Neural progenitor cell (in vitro differentiated cells): ENCODE data around the gene SH3PXD2B. TPM values are rescaled to one million over a fixed set of nuclear protein-coding genes. Genes with fewer than 3 reads are reported as not detected.
"Not testable (repeated sequence)": the region's sequence is repeated elsewhere in the genome, so short reads cannot be mapped to it uniquely, and the experiment has no call there.

ENCODE experiments used
- DNase-seq: peaks from one replicate; pipeline ENCODE4 v3.0.0-alpha.2; 2016; ENCODE audit warnings: low spot score
- H2AFZ ChIP-seq: fragments of 200-600 bp; sonication (generic); replicated peaks from 2 replicates; pipeline ENCODE4 v1.6.1; 2016; ENCODE audit warnings: antibody characterized with exemption
- H3F3A ChIP-seq: fragments of 200-600 bp; sonication (generic); 2 replicates; pipeline ENCODE4 v1.6.1; 2016; ENCODE audit warnings: antibody characterized with exemption, low read depth
- H3K27ac ChIP-seq: fragments of 200-600 bp; sonication (generic); 2 replicates; pipeline ENCODE4 v1.5.1; 2016; ENCODE audit warnings: mild to moderate bottlenecking
- H3K27me3 ChIP-seq: fragments of 200-600 bp; sonication (generic); 2 replicates; pipeline ENCODE4 v1.6.1; 2016; ENCODE audit warnings: mild to moderate bottlenecking, moderate library complexity
- H3K36me3 ChIP-seq: fragments of 200-600 bp; sonication (generic); 2 replicates; pipeline ENCODE4 v1.5.1; 2016
- H3K4me1 ChIP-seq: fragments of 200-600 bp; sonication (generic); 2 replicates; pipeline ENCODE4 v1.6.1; 2016; ENCODE audit warnings: mixed run types
- H3K4me2 ChIP-seq: fragments of 200-600 bp; sonication (generic); 2 replicates; pipeline ENCODE4 v1.6.1; 2016
- H3K4me3 ChIP-seq: fragments of 200-600 bp; sonication (generic); 2 replicates; pipeline ENCODE4 v1.5.1; 2016
- H3K79me2 ChIP-seq: fragments of 200-600 bp; sonication (generic); 2 replicates; pipeline ENCODE4 v1.6.1; 2016; ENCODE audit warnings: low read depth
- H3K9ac ChIP-seq: fragments of 200-600 bp; sonication (generic); 2 replicates; pipeline ENCODE4 v1.6.1; 2016
- H3K9me3 ChIP-seq: fragments of 200-600 bp; sonication (generic); 2 replicates; pipeline ENCODE4 v1.5.1; 2016; ENCODE audit warnings: low read depth
- H4K20me1 ChIP-seq: fragments of 200-600 bp; sonication (generic); 2 replicates; pipeline ENCODE4 v1.6.1; 2016; ENCODE audit warnings: low read depth
- H3K27ac Mint-ChIP-seq: 3 replicates; pipeline ENCODE4 v1.8.0; 2021; ENCODE audit warnings: mixed read lengths
- H3K27me3 Mint-ChIP-seq: 2 replicates; pipeline ENCODE4 v1.8.0; 2022; ENCODE audit warnings: low read depth, mild to moderate bottlenecking, inconsistent platforms, moderate library complexity, mixed read lengths; ENCODE audit not compliant: insufficient read depth
- H3K36me3 Mint-ChIP-seq: 3 replicates; pipeline ENCODE4 v1.8.0; 2021; ENCODE audit warnings: mixed read lengths
- H3K4me1 Mint-ChIP-seq: 3 replicates; pipeline ENCODE4 v1.8.0; 2021; ENCODE audit warnings: mixed read lengths
- H3K4me3 Mint-ChIP-seq: 3 replicates; pipeline ENCODE4 v1.8.0; 2021; ENCODE audit warnings: mild to moderate bottlenecking, moderate library complexity, mixed read lengths
- H3K9me3 Mint-ChIP-seq: 3 replicates; pipeline ENCODE4 v1.8.0; 2020; ENCODE audit warnings: mixed read lengths
- CTCF ChIP-seq: fragments of 200-600 bp; sonication (generic); IDR thresholded peaks from 2 replicates; pipeline ENCODE4 v1.5.1; 2017; ENCODE audit warnings: antibody characterized with exemption, mild to moderate bottlenecking
- EZH2 ChIP-seq: fragments of 200-600 bp; sonication (generic); IDR thresholded peaks from 2 replicates; pipeline ENCODE4 v1.6.1; 2017; ENCODE audit warnings: antibody characterized with exemption, mild to moderate bottlenecking, moderate library complexity
- EZH2phosphoT487 ChIP-seq: fragments of 200-600 bp; sonication (generic); IDR thresholded peaks from 2 replicates; pipeline ENCODE4 v1.6.1; 2017; ENCODE audit warnings: antibody characterized with exemption
- total RNA-seq: library from RNA; depleted of rRNA; stranded (reverse); fragments of >200 nt; gene quantifications from 2 replicates; pipeline ENCODE4 v1.2.3, GENCODE V29; 2015; ENCODE audit warnings: low replicate concordance

Gene SH3PXD2B
- total RNA-seq, 1 donor from 2014 or later, result 27.3 TPM

GRCh38 chr5:172351240-172351778 is 103.0 kb downstream of the SH3PXD2B start:
- H3K4me3 Mint-ChIP-seq, result no peak overlapping the region
- H3K9me3 Mint-ChIP-seq, result no peaks in the 10 kb centered on the region
- Histone ChIP-seq H3K9me3 (no peaks in the 10 kb centered on the region), H3K36me3 (no peaks in the 10 kb centered on the region), H3K79me2 (no peaks in the 10 kb centered on the region), H2AFZ (no peak overlapping the region), H3K9ac (no peak overlapping the region), H3K27me3 (no peaks in the 10 kb centered on the region), H3K4me2 (no peak overlapping the region), H3K4me3 (no peak overlapping the region), H4K20me1 (no peaks in the 10 kb centered on the region), H3K4me1 (no peaks in the 10 kb centered on the region), H3F3A (no peaks in the 10 kb centered on the region), H3K27ac (no peak overlapping the region)
- H3K4me1 Mint-ChIP-seq, result peaks cover 10% of the 10 kb centered on the region
- H3K27me3 Mint-ChIP-seq, result peaks cover 7% of the 10 kb centered on the region
- peaks cover 38% of the 10 kb centered on the region for H3K36me3 Mint-ChIP-seq
- DNase-seq, result no peak
- TF ChIP-seq CTCF, result no peak
- H3K27ac Mint-ChIP-seq, result no peak overlapping the region

GRCh38 chr5:172350212-172351181 is 103.8 kb downstream of the SH3PXD2B start:
- Mint-ChIP-seq H3K9me3 (no peaks in the 10 kb centered on the region), H3K27ac (no peak overlapping the region), H3K4me3 (no peak overlapping the region), H3K4me1 (peaks cover 10% of the 10 kb centered on the region), H3K36me3 (peaks cover 39% of the 10 kb centered on the region), H3K27me3 (peaks cover 7% of the 10 kb centered on the region)
- Histone ChIP-seq H4K20me1 (no peaks in the 10 kb centered on the region), H3K27me3 (no peaks in the 10 kb centered on the region), H3K9ac (no peak overlapping the region), H2AFZ (no peak overlapping the region), H3K36me3 (no peaks in the 10 kb centered on the region), H3K79me2 (no peaks in the 10 kb centered on the region), H3K4me1 (no peaks in the 10 kb centered on the region), H3K4me2 (no peak overlapping the region), H3F3A (no peaks in the 10 kb centered on the region), H3K9me3 (no peaks in the 10 kb centered on the region), H3K27ac (no peak overlapping the region), H3K4me3 (no peak overlapping the region)
- DNase-seq, result no peak
- TF ChIP-seq CTCF (no peak), EZH2phosphoT487 (no peak), EZH2 (no peak)

GRCh38 chr5:172348733-172349132 is 105.6 kb downstream of the SH3PXD2B start:
- H3K4me2 ChIP-seq, H3K27me3 ChIP-seq, H3K27me3 Mint-ChIP-seq, H3K9me3 Mint-ChIP-seq, H2AFZ ChIP-seq, H3K27ac Mint-ChIP-seq, H3K4me3 ChIP-seq, H3K4me1 Mint-ChIP-seq, H3K27ac ChIP-seq, H3K4me3 Mint-ChIP-seq, H3F3A ChIP-seq, H3K9me3 ChIP-seq, H4K20me1 ChIP-seq, DNase-seq, H3K4me1 ChIP-seq, H3K36me3 ChIP-seq, H3K79me2 ChIP-seq, H3K9ac ChIP-seq: not testable (repeated sequence)
- peaks cover 34% of the 10 kb centered on the region for H3K36me3 Mint-ChIP-seq

DNA sequence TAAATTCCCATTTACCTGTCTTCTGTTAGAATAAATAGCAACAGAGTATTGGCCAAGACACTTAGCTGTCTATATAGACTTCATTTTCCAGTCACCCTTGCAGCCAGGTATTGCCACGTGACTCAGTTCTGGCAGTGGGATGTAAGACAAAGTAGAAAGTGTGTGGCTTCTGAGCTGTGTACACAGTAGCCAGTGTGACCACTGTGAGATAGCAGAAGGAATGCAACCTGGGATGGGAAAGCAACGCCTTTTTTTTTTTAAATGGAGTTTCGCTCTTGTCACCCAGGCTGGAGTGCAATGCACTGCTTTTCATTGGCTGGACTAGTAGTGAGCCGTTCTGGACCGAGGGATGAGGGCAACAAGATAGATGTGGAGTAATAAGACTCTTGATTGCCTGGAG is 106.2 kb downstream of the SH3PXD2B start:
- Histone ChIP-seq H3K79me2 (no peaks in the 10 kb centered on the region), H3K4me1 (no peaks in the 10 kb centered on the region), H2AFZ (no peak overlapping the region), H4K20me1 (no peaks in the 10 kb centered on the region), H3F3A (no peaks in the 10 kb centered on the region), H3K4me2 (no peak overlapping the region), H3K9ac (no peak overlapping the region), H3K4me3 (no peak overlapping the region), H3K36me3 (no peaks in the 10 kb centered on the region), H3K9me3 (no peaks in the 10 kb centered on the region), H3K27ac (no peak overlapping the region), H3K27me3 (no peaks in the 10 kb centered on the region)
- H3K36me3 Mint-ChIP-seq, result peaks cover 36% of the 10 kb centered on the region
- no peak overlapping the region for H3K4me3 Mint-ChIP-seq
- TF ChIP-seq CTCF (no peak), EZH2 (no peak), EZH2phosphoT487 (no peak)
- H3K4me1 Mint-ChIP-seq, result no peaks in the 10 kb centered on the region
- H3K27ac Mint-ChIP-seq, result no peak overlapping the region
- no peak for DNase-seq
- H3K27me3 Mint-ChIP-seq, result peaks cover 4% of the 10 kb centered on the region
- no peaks in the 10 kb centered on the region for H3K9me3 Mint-ChIP-seq
